B cell (primary cell): ENCODE results near the gene ZFPM1. TPM values are rescaled to one million over a fixed set of nuclear protein-coding genes. Genes with fewer than 3 reads are reported as not detected.

Experiments used
- ATAC-seq: fragments of 200-7000 bp; cut with Tn5 transposase; one replicate; pipeline ENCODE4 v1.10.0; 2021; ENCODE audit warnings: low read depth, mild to moderate bottlenecking, moderate number of reproducible peaks, moderate library complexity
- CTCF ChIA-PET: fragments of 350-600 bp; sonication (Branson Sonifier 250); formaldehyde crosslinking; loops from one replicate; lab custom pipeline; 2021; ENCODE audit warnings: antibody characterized with exemption, inconsistent platforms; lab: Charles Lee
- POLR2A ChIA-PET: fragments of 350-600 bp; sonication (Branson Sonifier 250); formaldehyde crosslinking; loops from one replicate; lab custom pipeline; 2021; ENCODE audit warnings: antibody characterized with exemption; lab: Charles Lee
- DNase-seq: peaks from one replicate; pipeline ENCODE4 v3.0.0; 2013
- H2AFZ ChIP-seq: 2 replicates; pipeline ENCODE4 v1.6.1; 2012; ENCODE audit warnings: mild to moderate bottlenecking, low read depth, low read length; ENCODE audit not compliant: insufficient read depth, poor library complexity, severe bottlenecking
- H3K27ac ChIP-seq, 2 donors: 1 replicate in 1 of 2; 2 replicates in 1 of 2; pipeline ENCODE4 v1.5.1; 2012 to 2013; ENCODE audit warnings: low read length in 2 of 2, mild to moderate bottlenecking in 2 of 2, moderate library complexity in 1 of 2
- H3K27me3 ChIP-seq, 4 experiments: fragments of 200-600 bp in 1 of 4; sonication (generic) in 1 of 4; replicated peaks in 1 of 4; 1 replicate in 2 of 4; 2 replicates in 2 of 4; pipeline versions ENCODE4 v1.6.1 to v1.7.0; 2013 to 2016; ENCODE audit warnings: low read length in 3 of 4, mild to moderate bottlenecking in 2 of 4, mixed read lengths in 1 of 4, moderate library complexity in 1 of 4; ENCODE audit not compliant: insufficient read depth in 4 of 4, control insufficient read depth in 3 of 4; ENCODE audit errors: control extremely low read depth in 1 of 4
- H3K36me3 ChIP-seq, 2 experiments: replicated peaks in 1 of 2; 1 replicate in 1 of 2; 2 replicates in 1 of 2; pipeline versions ENCODE4 v1.6.1 to v1.7.1; 2013; ENCODE audit warnings: low read length in 1 of 2; ENCODE audit not compliant: insufficient read depth in 2 of 2, control insufficient read depth in 1 of 2; ENCODE audit errors: control extremely low read depth in 1 of 2, extremely low read depth in 1 of 2
- H3K4me1 ChIP-seq, 2 donors: fragments of 200-600 bp in 1 of 2; sonication (generic) in 1 of 2; 1 replicate in 1 of 2; 2 replicates in 1 of 2; pipeline versions ENCODE4 v1.5.1 to v1.6.1; 2013 to 2017; ENCODE audit warnings: low read length in 2 of 2; ENCODE audit not compliant: control insufficient read depth in 2 of 2, insufficient read depth in 2 of 2
- H3K4me2 ChIP-seq: replicated peaks from 2 replicates; pipeline ENCODE3; 2012; ENCODE audit warnings: mild to moderate bottlenecking, low read depth, low read length; ENCODE audit not compliant: poor library complexity, severe bottlenecking
- H3K4me3 ChIP-seq, 5 experiments: fragments of 200-600 bp in 1 of 5; sonication (generic) in 1 of 5; 1 replicate in 3 of 5; 2 replicates in 2 of 5; pipeline versions ENCODE4 v1.5.1 to v1.7.0; 2011 to 2016; ENCODE audit warnings: low read length in 4 of 5, mild to moderate bottlenecking in 4 of 5, low read depth in 2 of 5, control low read depth in 1 of 5, moderate library complexity in 1 of 5; ENCODE audit not compliant: insufficient read depth in 1 of 5; ENCODE audit errors: control extremely low read depth in 1 of 5, extremely low read depth in 1 of 5
- H3K79me2 ChIP-seq: fragments of 200-600 bp; sonication (generic); one replicate; pipeline ENCODE4 v1.6.0; 2016; ENCODE audit warnings: low read length; ENCODE audit not compliant: control insufficient read depth, insufficient read depth
- H3K9ac ChIP-seq: fragments of 200-600 bp; sonication (generic); 2 replicates; pipeline ENCODE4 v1.6.1; 2017; ENCODE audit warnings: mild to moderate bottlenecking, low read length, moderate library complexity
- H3K9me3 ChIP-seq, 3 donors: one replicate each; pipeline versions ENCODE4 v1.6.1 to v1.7.1; 2013; ENCODE audit warnings: low read length in 2 of 3; ENCODE audit not compliant: control insufficient read depth in 2 of 3, insufficient read depth in 1 of 3; ENCODE audit errors: control extremely low read depth in 1 of 3
- H4K20me1 ChIP-seq: 2 replicates; pipeline ENCODE4 v1.6.0; 2012; ENCODE audit warnings: mild to moderate bottlenecking, low read length; ENCODE audit not compliant: insufficient read depth, control insufficient read depth, poor library complexity, severe bottlenecking
- H3K27ac Mint-ChIP-seq: one replicate; pipeline ENCODE4 v1.8.0; 2021; ENCODE audit warnings: mixed read lengths
- H3K27me3 Mint-ChIP-seq: one replicate; pipeline ENCODE4 v1.8.0; 2021; ENCODE audit warnings: mixed read lengths
- H3K4me1 Mint-ChIP-seq: one replicate; pipeline ENCODE4 v1.8.0; 2021; ENCODE audit warnings: mixed read lengths
- H3K4me3 Mint-ChIP-seq: one replicate; pipeline ENCODE4 v1.8.0; 2021; ENCODE audit warnings: mixed read lengths
- H3K9me3 Mint-ChIP-seq: one replicate; pipeline ENCODE4 v1.8.0; 2022; ENCODE audit warnings: mixed read lengths; ENCODE audit not compliant: insufficient read depth
- EZH2 ChIP-seq: IDR thresholded peaks from 2 replicates; pipeline ENCODE4 v1.6.1; 2012; ENCODE audit warnings: borderline replicate concordance, low read depth, mild to moderate bottlenecking, moderate library complexity, low read length; ENCODE audit not compliant: insufficient read depth, poor library complexity, severe bottlenecking
- WGBS: methylation state at CpG from one replicate; pipeline ENCODE4 v1.1.5; 2013; ENCODE audit warnings: missing lambda C conversion rate; ENCODE audit not compliant: insufficient coverage; 5-methylcytosine and 5-hydroxymethylcytosine counted together
- intact Hi-C: fragments of 100-400 bp; cut with micrococcal nuclease; formaldehyde crosslinking; loops from one replicate; pipeline ENCODE4 v1.10.0; 2022
- polyA plus RNA-seq: library from polyadenylated mRNA; depleted of rRNA; stranded (reverse); fragments of >200 nt; gene quantifications from 2 replicates; pipeline ENCODE4 v1.2.3, GENCODE V29; 2012
- total RNA-seq, 2 donors: library from RNA; stranded (reverse); fragments of 120-200 nt in 1 of 2; gene quantifications; 1 replicate in 1 of 2; 2 replicates in 1 of 2; pipeline versions ENCODE4 v1.2.3 to v1.2.4, GENCODE V29; 2013 to 2022
- TF ChIP-seq, protein P1 (sequence below): fragments of 200-600 bp; IDR thresholded peaks from one replicate; pipeline ENCODE4 v1.8.0; 2022; ENCODE audit warnings: antibody characterized with exemption, mild to moderate bottlenecking

ZFPM1 gene
- total and polyA plus RNA-seq, 2 donors (not counting 1 experiment from before 2014, with no cell fraction given): 4.3 to 34.6 TPM

DNA sequence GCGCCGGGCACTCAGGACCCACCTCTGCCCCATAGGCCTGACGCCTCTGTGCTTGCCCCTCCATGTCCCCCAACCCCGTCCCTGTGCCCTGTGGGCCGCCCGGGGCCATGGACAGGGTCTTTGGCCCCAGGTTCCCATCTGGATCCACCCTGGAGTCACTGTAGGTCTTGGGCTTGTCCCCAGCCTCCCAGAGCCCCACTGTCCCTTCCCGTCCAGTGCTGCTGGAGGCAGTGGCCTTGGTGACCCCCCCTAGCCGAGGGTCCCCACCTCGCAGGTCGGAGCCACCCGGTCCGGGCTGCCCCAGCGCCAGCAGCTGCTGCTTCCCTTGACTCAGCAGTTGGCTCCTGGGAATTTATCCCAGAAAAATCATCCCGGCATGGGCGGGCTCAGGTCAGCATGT lies 49.3 kb downstream of the ZFPM1 start:
- Histone ChIP-seq H3K36me3 (peaks cover 0 to 3% of the 10 kb centered on the region in 2 experiments), H4K20me1 (no peaks in the 10 kb centered on the region), H3K4me1 (peaks cover 0 to 6% of the 10 kb centered on the region in 2 donors), H3K4me3 (no peak overlapping the region), H3K9ac (no peak overlapping the region), H3K4me2 (no peak overlapping the region), H3K79me2 (peaks cover 5% of the 10 kb centered on the region), H3K27ac (no peak overlapping the region), H3K9me3 (no peaks in the 10 kb centered on the region), H2AFZ (no peak overlapping the region), H3K27me3 (no peaks in the 10 kb centered on the region)
- H3K9me3 Mint-ChIP-seq: no peaks in the 10 kb centered on the region
- 95% methylated on average over 14 of the region's 15 CpGs for WGBS
- no peak overlapping the region for H3K27ac Mint-ChIP-seq
- ChIA-PET CTCF (no interaction called here), POLR2A (no interaction called here)
- intact Hi-C loops: no loop called here
- no peaks in the 10 kb centered on the region for H3K27me3 Mint-ChIP-seq
- no peak overlapping the region for H3K4me3 Mint-ChIP-seq
- DNase-seq (no peak), ATAC-seq (no peak)
- TF ChIP-seq, protein P1, sequence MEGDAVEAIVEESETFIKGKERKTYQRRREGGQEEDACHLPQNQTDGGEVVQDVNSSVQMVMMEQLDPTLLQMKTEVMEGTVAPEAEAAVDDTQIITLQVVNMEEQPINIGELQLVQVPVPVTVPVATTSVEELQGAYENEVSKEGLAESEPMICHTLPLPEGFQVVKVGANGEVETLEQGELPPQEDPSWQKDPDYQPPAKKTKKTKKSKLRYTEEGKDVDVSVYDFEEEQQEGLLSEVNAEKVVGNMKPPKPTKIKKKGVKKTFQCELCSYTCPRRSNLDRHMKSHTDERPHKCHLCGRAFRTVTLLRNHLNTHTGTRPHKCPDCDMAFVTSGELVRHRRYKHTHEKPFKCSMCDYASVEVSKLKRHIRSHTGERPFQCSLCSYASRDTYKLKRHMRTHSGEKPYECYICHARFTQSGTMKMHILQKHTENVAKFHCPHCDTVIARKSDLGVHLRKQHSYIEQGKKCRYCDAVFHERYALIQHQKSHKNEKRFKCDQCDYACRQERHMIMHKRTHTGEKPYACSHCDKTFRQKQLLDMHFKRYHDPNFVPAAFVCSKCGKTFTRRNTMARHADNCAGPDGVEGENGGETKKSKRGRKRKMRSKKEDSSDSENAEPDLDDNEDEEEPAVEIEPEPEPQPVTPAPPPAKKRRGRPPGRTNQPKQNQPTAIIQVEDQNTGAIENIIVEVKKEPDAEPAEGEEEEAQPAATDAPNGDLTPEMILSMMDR: no peak
- no peak for TF ChIP-seq EZH2
- no peaks in the 10 kb centered on the region for H3K4me1 Mint-ChIP-seq

DNA sequence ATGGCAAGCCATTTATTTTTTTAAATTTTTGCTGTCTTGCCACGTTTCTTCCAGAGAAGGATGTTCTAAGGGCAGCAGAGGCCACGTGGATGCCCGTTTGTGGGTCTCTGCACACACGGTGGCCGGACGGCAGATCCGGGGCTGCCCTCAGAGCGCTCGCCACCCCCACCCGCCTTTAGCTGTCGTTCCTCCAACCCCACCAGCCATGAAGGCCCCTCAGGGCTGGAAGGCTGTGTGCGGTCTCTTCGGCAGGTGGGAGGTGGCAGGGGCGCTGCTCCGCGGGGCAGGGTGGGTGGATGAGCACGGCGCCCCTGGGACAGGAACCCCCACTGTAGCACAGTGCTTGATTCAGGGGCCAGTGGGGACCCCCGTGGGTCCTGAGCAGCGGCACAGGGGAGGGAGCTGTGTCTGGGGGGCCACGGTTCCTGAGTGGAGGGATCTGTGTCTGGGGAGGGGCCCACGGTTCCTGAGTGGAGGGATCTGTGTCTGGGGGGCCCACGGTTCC lies 49.7 kb downstream of the ZFPM1 start:
- Histone ChIP-seq H3K9me3 (no peaks in the 10 kb centered on the region), H3K4me2 (no peak overlapping the region), H3K27me3 (no peaks in the 10 kb centered on the region), H3K4me1 (peaks cover 0 to 6% of the 10 kb centered on the region in 2 donors), H3K9ac (no peak overlapping the region), H3K36me3 (peaks cover 0 to 3% of the 10 kb centered on the region in 2 experiments), H4K20me1 (no peaks in the 10 kb centered on the region), H2AFZ (no peak overlapping the region), H3K4me3 (no peak overlapping the region), H3K79me2 (peaks cover 5% of the 10 kb centered on the region), H3K27ac (no peak overlapping the region)
- DNase-seq (no peak), ATAC-seq (no peak)
- ChIA-PET POLR2A (no interaction called here), CTCF (no interaction called here)
- 94% methylated on average over 23 of the region's 23 CpGs for WGBS
- no peaks in the 10 kb centered on the region for H3K27me3 Mint-ChIP-seq
- no peak for TF ChIP-seq EZH2
- TF ChIP-seq, protein P1: no peak
- no peak overlapping the region for H3K27ac Mint-ChIP-seq
- no peaks in the 10 kb centered on the region for H3K4me1 Mint-ChIP-seq
- no peak overlapping the region for H3K4me3 Mint-ChIP-seq
- intact Hi-C loops: no loop called here
- no peaks in the 10 kb centered on the region for H3K9me3 Mint-ChIP-seq
